Measurements from ENCODE around the gene TRIM31. TPM values are rescaled to one million over a fixed set of nuclear protein-coding genes. Genes with fewer than 3 reads are reported as not detected.

TRIM31 gene
- total RNA-seq, 1 experiment from 2014 or later: 0.13 TPM

GRCh38 chr6:30102414-30102969 is 10.4 kb downstream of the TRIM31 start:
- peak; percentile 7 for ATAC-seq
- Mint-ChIP-seq H3K4me1 (peaks cover 30% of the 10 kb centered on the region), H3K4me3 (peak overlapping the region; percentile 80), H3K9me3 (no peaks in the 10 kb centered on the region), H3K27me3 (ENCODE audit: low read depth) (peaks cover 83% of the 10 kb centered on the region), H3K27ac (no peak overlapping the region), H3K36me3 (no peaks in the 10 kb centered on the region)
- no peak for DNase-seq (ENCODE audit: low spot score)
- ChIA-PET POLR2A (interaction anchor here (1.0 to 1.2 kb wide), 4 partner anchors 28 to 110 kb away, joined by 3 to 7 read pairs (median 3); partner anchors contain the start of genes RNF39 and TRIM26), CTCF (interaction anchor here (0.6 to 6.6 kb wide), 39 partner anchors 8 to 364 kb away, joined by 3 to 389 read pairs (median 5); partner anchors contain the start of genes POLR1H, RNF39, TRIM15 and TRIM26)
- TF ChIP-seq STAT6 (CRISPR knock-in tag; conservative IDR thresholded peaks at IDR 0.05; ENCODE audit: low read depth) (no peak), ZNF423 (CRISPR knock-in tag; IDR thresholded peaks at IDR 0.05) (no peak), ARID4B (CRISPR knock-in tag; IDR thresholded peaks at IDR 0.05; ENCODE audit: borderline replicate concordance) (no peak), CDX4 (CRISPR knock-in tag; IDR thresholded peaks at IDR 0.05; ENCODE audit: borderline replicate concordance) (no peak), NFATC4 (CRISPR knock-in tag; IDR thresholded peaks at IDR 0.05) (no peak), E2F5 (CRISPR knock-in tag; IDR thresholded peaks at IDR 0.05) (no peak)

- Mint-ChIP-seq H3K27me3 (ENCODE audit: low read depth) (peaks cover 89% of the 10 kb centered on the region), H3K4me1 (peaks cover 30% of the 10 kb centered on the region), H3K9me3 (no peaks in the 10 kb centered on the region), H3K4me3 (peak overlapping the region; percentile 80), H3K36me3 (no peaks in the 10 kb centered on the region), H3K27ac (no peak overlapping the region)
- ATAC-seq: peak; percentile 88
- ChIA-PET POLR2A (interaction anchor here (1.0 to 1.2 kb wide), 3 partner anchors 27 to 111 kb away, joined by 3 to 7 read pairs (median 3); partner anchors contain the start of genes RNF39 and TRIM26), CTCF (interaction anchor here (0.6 to 6.6 kb wide), 22 partner anchors 9 to 451 kb away, joined by 3 to 389 read pairs (median 4); partner anchors contain the start of genes POLR1H, RNF39 and TRIM26)
- DNase-seq (ENCODE audit: low spot score): peak; percentile 89
- TF ChIP-seq JUN (CRISPR knock-in tag; IDR thresholded peaks at IDR 0.05) (no peak), ZNF532 (CRISPR knock-in tag; IDR thresholded peaks at IDR 0.05; ENCODE audit: borderline replicate concordance) (no peak), EMX1 (CRISPR knock-in tag; IDR thresholded peaks at IDR 0.05) (no peak), IRF1 (CRISPR knock-in tag; IDR thresholded peaks at IDR 0.05) (no peak), JAZF1 (CRISPR knock-in tag; IDR thresholded peaks at IDR 0.05) (no peak), ZNF425 (CRISPR knock-in tag; conservative IDR thresholded peaks at IDR 0.05) (no peak), E2F5 (CRISPR knock-in tag; IDR thresholded peaks at IDR 0.05) (peak; percentile 30; the same call in 1 of the 2 replicates), OVOL2 (CRISPR knock-in tag; IDR thresholded peaks at IDR 0.05; ENCODE audit: borderline replicate concordance) (no peak)
Observed at GRCh38 chr6:30101444-30102413, 11.2 kb downstream of the TRIM31 start.
